CD4-positive, alpha-beta T cell treated with Interleukin-10 for 1 hour (primary cell): ENCODE results near the gene NGDN.
"Not testable (repeated sequence)": the region's sequence is repeated elsewhere in the genome, so short reads cannot be mapped to it uniquely, and the experiment has no call there.

Experiments used
- DNase-seq: peaks from one replicate; pipeline ENCODE4 v3.0.0-alpha.2; 2020

NGDN gene

GRCh38 chr14:23439107-23439835 lies 30.2 kb upstream of the NGDN start:
- DNase-seq: no peak

- no peak for DNase-seq
These were observed 28.4 kb upstream of the NGDN start for GRCh38 chr14:23441076-23441475.

- no peak for DNase-seq
These were observed 26.7 kb upstream of the NGDN start for GRCh38 chr14:23442721-23443356.

- DNase-seq: no peak
These were observed 26.1 kb upstream of the NGDN start for GRCh38 chr14:23443411-23443812.

- no peak for DNase-seq
These were observed 25.6 kb upstream of the NGDN start for GRCh38 chr14:23443881-23444280.

- DNase-seq: no peak
These were observed 25.2 kb upstream of the NGDN start for GRCh38 chr14:23444314-23444713.

- no peak for DNase-seq
These were observed 23.7 kb upstream of the NGDN start for GRCh38 chr14:23445773-23446172.

- DNase-seq: no peak
These were observed 23.1 kb upstream of the NGDN start for GRCh38 chr14:23446291-23446851.

- DNase-seq: no peak
These were observed 21.8 kb upstream of the NGDN start for GRCh38 chr14:23447361-23448350.

GRCh38 chr14:23449314-23449713 lies 20.2 kb upstream of the NGDN start:
- DNase-seq: no peak

GRCh38 chr14:23450379-23450778 lies 19.1 kb upstream of the NGDN start:
- DNase-seq: no peak

- DNase-seq: no peak
These were observed 17.3 kb upstream of the NGDN start for GRCh38 chr14:23452237-23452636.

- DNase-seq: no peak
These were observed 15.1 kb upstream of the NGDN start for GRCh38 chr14:23454445-23454856.

- not testable (repeated sequence) for DNase-seq
These were observed 12.5 kb upstream of the NGDN start for GRCh38 chr14:23456883-23457586.

GRCh38 chr14:23457587-23458445 lies 11.7 kb upstream of the NGDN start:
- no peak for DNase-seq

GRCh38 chr14:23460960-23461359 lies 8.5 kb upstream of the NGDN start:
- DNase-seq: no peak

- DNase-seq: no peak
These were observed 4.8 kb upstream of the NGDN start for GRCh38 chr14:23464700-23465099.

- no peak for DNase-seq
These were observed 4.2 kb upstream of the NGDN start for GRCh38 chr14:23465261-23465660.

GRCh38 chr14:23468704-23469126 lies 788 bp upstream of the NGDN start:
- no peak for DNase-seq

- DNase-seq: no peak
These were observed 452 bp downstream of the NGDN start for GRCh38 chr14:23469906-23470403.

GRCh38 chr14:23470947-23471346 lies 1.4 kb downstream of the NGDN start:
- DNase-seq: no peak
